ENCODE measurements around the gene SMPD2. TPM values are rescaled to one million over a fixed set of nuclear protein-coding genes. Genes with fewer than 3 reads are reported as not detected.
A peak's percentile ranks its signal among the peaks of the same experiment; 100 is the strongest.

The SMPD2 gene
- total and polyA plus RNA-seq, 9 of the 15 experiments (the other 6 are each of a cell fraction or from before 2014, with no cell fraction given): 0.13 to 21.8 (median 18.3) TPM

DNA sequence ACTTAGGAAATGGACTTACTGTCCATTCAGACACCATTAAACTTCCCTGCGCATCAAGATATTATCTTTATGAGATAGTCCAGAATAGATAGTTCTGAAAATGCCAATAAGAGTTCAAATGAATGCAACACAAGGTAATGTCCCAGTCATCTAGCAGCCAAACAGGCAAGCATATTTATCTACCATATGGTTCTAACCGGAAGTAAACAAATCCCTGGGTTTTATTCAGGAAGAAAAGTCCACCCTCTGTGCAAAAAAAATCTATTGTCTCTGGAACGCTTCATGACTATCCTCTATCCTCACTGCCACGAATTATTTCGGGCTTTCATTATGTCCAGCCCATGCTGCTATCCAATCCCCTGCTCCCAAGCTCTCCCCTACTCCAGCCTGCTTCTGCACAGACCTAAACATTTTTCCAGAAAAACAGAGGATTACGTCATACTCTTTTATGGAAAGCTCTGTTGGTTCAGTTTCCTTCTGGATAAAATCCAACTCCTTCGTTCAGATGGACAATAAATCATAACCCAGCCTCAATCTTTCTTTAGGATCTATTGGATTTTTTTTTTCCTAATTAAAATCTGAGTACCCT, 11.5 kb upstream of the SMPD2 start:
- no peak overlapping the region for H3K4me2 ChIP-seq (ENCODE audit: insufficient read depth, low read length)
- ChIA-PET CTCF (ENCODE audit: low intra/inter-chr PET ratio) (no interaction called here), POLR2A (interaction anchor here (0.9 to 1.0 kb wide), 3 partner anchors 16 to 45 kb away, joined by 3 to 7 read pairs (median 6); no protein-coding TSS in a partner anchor)
- FAIRE-seq: no peak
- H3K36me3 ChIP-seq (ENCODE audit: control insufficient read depth, insufficient read depth, low read length): no peaks in the 10 kb centered on the region
- H2AFZ ChIP-seq (ENCODE audit: low read depth, low read length): 0 out of 2 replicates have a peak overlapping the region, but pooled peaks have one; percentile 47
- H3K4me3 ChIP-seq: no peak overlapping the region
- no peaks in the 10 kb centered on the region for H3K9me1 ChIP-seq (ENCODE audit: control insufficient read depth, insufficient read depth, low read length)
- no peak overlapping the region for H3K9ac ChIP-seq (ENCODE audit: insufficient read depth in 1 of 2, low read depth in 2 of 2, low read length in 2 of 2)
- peaks cover 4 to 5% of the 10 kb centered on the region in 2 experiments; a peak in 3 of 5 replicates for H3K4me1 ChIP-seq (replicated peaks in 1 of 2; ENCODE audit: control insufficient read depth in 2 of 2, insufficient read depth in 2 of 2, low read length in 2 of 2)
- no peaks in the 10 kb centered on the region for H3K27me3 ChIP-seq (ENCODE audit: control insufficient read depth in 2 of 2, insufficient read depth in 2 of 2, low read length in 2 of 2)
- intact Hi-C loops (cut with micrococcal nuclease): no loop called here
- DNase-seq (ENCODE audit: extremely low read depth in 1 of 4, low spot score in 3 of 4): no peak
- BruUV-seq (replicated peaks): no TSS peak
- 19% methylated on average over 7 of the region's 7 CpGs for WGBS (ENCODE audit: insufficient coverage, low coverage, missing lambda C conversion rate)
- no peaks in the 10 kb centered on the region for H3K9me3 ChIP-seq (replicated peaks; ENCODE audit: control insufficient read depth, insufficient read depth, low read depth, low read length)
- ATAC-seq: no peak
- no peaks in the 10 kb centered on the region for H4K20me1 ChIP-seq (replicated peaks; ENCODE audit: control insufficient read depth, insufficient read depth, low read length)
- H3K79me2 ChIP-seq (ENCODE audit: control insufficient read depth, insufficient read depth, low read length): no peaks in the 10 kb centered on the region
- no peak overlapping the region for H3K27ac ChIP-seq (ENCODE audit: extremely low read depth, low read depth, low read length)
- in situ Hi-C loops (cut with MboI): no loop called here
- TF ChIP-seq HMG20B (CRISPR knock-in tag; IDR thresholded peaks at IDR 0.05): no peak
- TF ChIP-seq ATF7 (IDR thresholded peaks at IDR 0.05): peak; percentile 86
- TF ChIP-seq CEBPG (CRISPR knock-in tag; IDR thresholded peaks at IDR 0.05): no peak
- TF ChIP-seq CEBPG (tag; conservative IDR thresholded peaks at IDR 0.05 in 1 of 2, IDR thresholded peaks at IDR 0.05 in 1 of 2): peak; percentile 33 to 45; a peak in 2 of 4 replicates
- no peak for TF ChIP-seq ZNF134 (CRISPR knock-in tag; conservative IDR thresholded peaks at IDR 0.05)
- no peak for TF ChIP-seq FOSL1 (tag; conservative IDR thresholded peaks at IDR 0.05)
- TF ChIP-seq TAF15 (IDR thresholded peaks at IDR 0.05; ENCODE audit: low read depth, low read length): no peak
- TF ChIP-seq CBX1 (IDR thresholded peaks at IDR 0.05; ENCODE audit: low read depth): no peak
- no peak for TF ChIP-seq SREBF1 (IDR thresholded peaks at IDR 0.05; ENCODE audit: borderline replicate concordance, low read depth, low read length)
- no peak for TF ChIP-seq HDAC2 (IDR thresholded peaks at IDR 0.05)
- no peak for TF ChIP-seq ZBTB5 (IDR thresholded peaks at IDR 0.05)
- no peak for TF ChIP-seq WHSC1 (IDR thresholded peaks at IDR 0.05; ENCODE audit: low read length)
- TF ChIP-seq RERE (CRISPR knock-in tag; IDR thresholded peaks at IDR 0.05; ENCODE audit: borderline replicate concordance): no peak
- TF ChIP-seq NKRF (IDR thresholded peaks at IDR 0.05; ENCODE audit: borderline replicate concordance): no peak
